Ascending aorta (tissue), 2 donors: Measurements from ENCODE around the gene DUSP22. TPM values are rescaled to one million over a fixed set of nuclear protein-coding genes. Genes with fewer than 3 reads are reported as not detected.
"Not testable (repeated sequence)": the region's sequence is repeated elsewhere in the genome, so short reads cannot be mapped to it uniquely, and the experiment has no call there.

Experiments used
- DNase-seq, 2 donors: peaks; one replicate each; pipeline ENCODE4 v3.0.0-alpha.2; 2019; ENCODE audit warnings: low spot score in 2 of 2
- H3K27ac ChIP-seq, 2 donors: fragments of 200-600 bp; sonication (generic); one replicate each; pipeline ENCODE4 v1.5.1; 2016 to 2017; ENCODE audit warnings: mild to moderate bottlenecking in 1 of 2
- H3K27me3 ChIP-seq: fragments of 200-600 bp; sonication (generic); one replicate; pipeline ENCODE4 v1.5.1; 2017
- H3K36me3 ChIP-seq, 2 donors: fragments of 200-600 bp; sonication (generic); one replicate each; pipeline ENCODE4 v1.5.1; 2016
- H3K4me1 ChIP-seq, 2 donors: fragments of 200-600 bp; sonication (generic); one replicate each; pipeline ENCODE4 v1.5.1; 2016 to 2017; ENCODE audit warnings: mild to moderate bottlenecking in 1 of 2
- H3K4me3 ChIP-seq, 2 donors: fragments of 200-600 bp; sonication (generic); one replicate each; pipeline ENCODE4 v1.5.1; 2016 to 2017; ENCODE audit warnings: mild to moderate bottlenecking in 1 of 2
- H3K9me3 ChIP-seq, 2 donors: fragments of 200-600 bp; sonication (generic); one replicate each; pipeline ENCODE4 v1.5.1; 2016
- intact Hi-C: fragments of 100-400 bp; cut with DNase I; formaldehyde crosslinking; loops from one replicate; pipeline ENCODE4 v1.15.1; 2023
- total RNA-seq: library from RNA; depleted of rRNA; stranded (reverse); fragments of >200 nt; gene quantifications from one replicate; pipeline ENCODE4 v1.1.0, GENCODE V29; 2016
- TF ChIP-seq, protein P1 (sequence below), 3 experiments: fragments of 200-600 bp in 2 of 3; fragments of 450-650 bp in 1 of 3; sonication (generic) in 2 of 3; IDR thresholded peaks; one replicate each; pipeline ENCODE4 v1.5.1; 2016 to 2019; ENCODE audit warnings: antibody characterized with exemption in 3 of 3, mild to moderate bottlenecking in 1 of 3, moderate library complexity in 1 of 3

Gene DUSP22
- total RNA-seq, 1 donor from 2014 or later: 216 TPM

- Histone ChIP-seq H3K9me3 (no peaks in the 10 kb centered on the region), H3K4me1 (no peaks in the 10 kb centered on the region), H3K36me3 (no peaks in the 10 kb centered on the region), H3K4me3 (no peak overlapping the region), H3K27me3 (no peaks in the 10 kb centered on the region), H3K27ac (no peak overlapping the region)
- DNase-seq: no peak
- TF ChIP-seq, protein P1, sequence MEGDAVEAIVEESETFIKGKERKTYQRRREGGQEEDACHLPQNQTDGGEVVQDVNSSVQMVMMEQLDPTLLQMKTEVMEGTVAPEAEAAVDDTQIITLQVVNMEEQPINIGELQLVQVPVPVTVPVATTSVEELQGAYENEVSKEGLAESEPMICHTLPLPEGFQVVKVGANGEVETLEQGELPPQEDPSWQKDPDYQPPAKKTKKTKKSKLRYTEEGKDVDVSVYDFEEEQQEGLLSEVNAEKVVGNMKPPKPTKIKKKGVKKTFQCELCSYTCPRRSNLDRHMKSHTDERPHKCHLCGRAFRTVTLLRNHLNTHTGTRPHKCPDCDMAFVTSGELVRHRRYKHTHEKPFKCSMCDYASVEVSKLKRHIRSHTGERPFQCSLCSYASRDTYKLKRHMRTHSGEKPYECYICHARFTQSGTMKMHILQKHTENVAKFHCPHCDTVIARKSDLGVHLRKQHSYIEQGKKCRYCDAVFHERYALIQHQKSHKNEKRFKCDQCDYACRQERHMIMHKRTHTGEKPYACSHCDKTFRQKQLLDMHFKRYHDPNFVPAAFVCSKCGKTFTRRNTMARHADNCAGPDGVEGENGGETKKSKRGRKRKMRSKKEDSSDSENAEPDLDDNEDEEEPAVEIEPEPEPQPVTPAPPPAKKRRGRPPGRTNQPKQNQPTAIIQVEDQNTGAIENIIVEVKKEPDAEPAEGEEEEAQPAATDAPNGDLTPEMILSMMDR (IDR thresholded peaks at IDR 0.05): no peak
- intact Hi-C loops: no loop called here
Observed at GRCh38 chr6:370555-370954, 78.3 kb downstream of the DUSP22 start.

DNA sequence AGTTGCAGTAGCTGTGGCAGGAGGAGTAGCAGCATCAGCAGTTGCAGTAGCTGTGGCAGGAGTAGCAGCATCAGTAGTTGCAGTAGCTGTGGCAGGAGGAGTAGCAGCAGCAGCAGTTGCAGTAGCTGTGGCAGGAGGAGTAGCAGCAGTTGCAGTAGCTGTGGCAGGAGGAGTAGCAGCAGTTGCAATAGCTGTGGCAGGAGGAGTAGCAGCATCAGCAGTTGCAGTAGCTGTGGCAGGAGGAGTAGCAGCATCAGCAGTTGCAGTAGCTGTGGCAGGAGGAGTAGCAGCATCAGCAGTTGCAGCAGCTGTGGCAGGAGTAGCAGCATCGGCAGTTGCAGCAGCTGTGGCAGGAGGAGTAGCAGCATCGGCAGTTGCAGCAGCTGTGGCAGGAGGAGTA is 79.6 kb downstream of the DUSP22 start:
- H3K4me1 ChIP-seq, H3K27me3 ChIP-seq, intact Hi-C loops, DNase-seq, H3K4me3 ChIP-seq, H3K9me3 ChIP-seq, H3K36me3 ChIP-seq, H3K27ac ChIP-seq: not testable (repeated sequence)

GRCh38 chr6:372336-372911 is 80.1 kb downstream of the DUSP22 start:
- intact Hi-C loops: no loop called here

DNA sequence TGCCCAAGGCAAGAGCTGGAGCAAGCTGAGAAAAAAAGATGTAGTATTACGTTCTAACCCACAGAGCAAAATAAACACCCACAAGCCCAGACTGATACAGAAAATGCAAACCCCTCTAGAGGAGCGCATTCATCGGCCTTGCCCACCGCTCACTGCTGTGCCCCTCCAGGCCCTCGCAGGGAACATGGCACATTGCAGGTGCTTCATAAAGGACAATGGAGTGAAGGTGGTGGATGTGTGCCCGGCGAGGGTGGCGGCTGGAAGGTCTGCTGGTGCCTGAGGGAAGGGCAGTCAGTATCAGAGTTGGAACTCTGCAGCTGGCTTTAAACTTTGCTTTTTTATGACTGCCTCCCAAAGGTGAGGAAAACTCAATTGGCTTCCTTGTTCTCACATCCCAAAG is 80.7 kb downstream of the DUSP22 start:
- no peaks in the 10 kb centered on the region for H3K36me3 ChIP-seq
- no peak overlapping the region for H3K4me3 ChIP-seq
- H3K4me1 ChIP-seq: no peaks in the 10 kb centered on the region
- H3K27ac ChIP-seq: no peak overlapping the region
- no peaks in the 10 kb centered on the region for H3K9me3 ChIP-seq
- no peak for DNase-seq
- H3K27me3 ChIP-seq: no peaks in the 10 kb centered on the region
- intact Hi-C loops: no loop called here
- TF ChIP-seq, protein P1 (IDR thresholded peaks at IDR 0.05): no peak

More at GRCh38 chr6:372336-372911, 80.1 kb downstream of the DUSP22 start:
- TF ChIP-seq, protein P1 (IDR thresholded peaks at IDR 0.05): no peak
- no peaks in the 10 kb centered on the region for H3K9me3 ChIP-seq
- H3K36me3 ChIP-seq: no peaks in the 10 kb centered on the region
- H3K4me1 ChIP-seq: no peaks in the 10 kb centered on the region
- H3K4me3 ChIP-seq: no peak overlapping the region
- DNase-seq: no peak
- no peak overlapping the region for H3K27ac ChIP-seq
- H3K27me3 ChIP-seq: no peaks in the 10 kb centered on the region

- no peaks in the 10 kb centered on the region for H3K36me3 ChIP-seq
- TF ChIP-seq, protein P1 (IDR thresholded peaks at IDR 0.05): peak in 1 of 3 experiments; percentile 4
- no peaks in the 10 kb centered on the region for H3K27me3 ChIP-seq
- intact Hi-C loops: no loop called here
- no peak for DNase-seq
- H3K9me3 ChIP-seq: no peaks in the 10 kb centered on the region
- H3K4me3 ChIP-seq: no peak overlapping the region
- no peaks in the 10 kb centered on the region for H3K4me1 ChIP-seq
- no peak overlapping the region for H3K27ac ChIP-seq
Observed at GRCh38 chr6:373773-374724, 81.8 kb downstream of the DUSP22 start.

- intact Hi-C loops: no loop called here
- Histone ChIP-seq H3K27ac (no peak overlapping the region), H3K27me3 (no peaks in the 10 kb centered on the region), H3K36me3 (no peaks in the 10 kb centered on the region), H3K4me3 (no peak overlapping the region), H3K4me1 (no peaks in the 10 kb centered on the region), H3K9me3 (no peaks in the 10 kb centered on the region)
- TF ChIP-seq, protein P1 (IDR thresholded peaks at IDR 0.05): no peak
- DNase-seq: no peak
Observed at GRCh38 chr6:374956-375355, 82.7 kb downstream of the DUSP22 start.
